ENCODE results near the gene ANKRD10.
A peak's percentile ranks its signal among the peaks of the same experiment; 100 is the strongest.

ANKRD10 gene

DNA sequence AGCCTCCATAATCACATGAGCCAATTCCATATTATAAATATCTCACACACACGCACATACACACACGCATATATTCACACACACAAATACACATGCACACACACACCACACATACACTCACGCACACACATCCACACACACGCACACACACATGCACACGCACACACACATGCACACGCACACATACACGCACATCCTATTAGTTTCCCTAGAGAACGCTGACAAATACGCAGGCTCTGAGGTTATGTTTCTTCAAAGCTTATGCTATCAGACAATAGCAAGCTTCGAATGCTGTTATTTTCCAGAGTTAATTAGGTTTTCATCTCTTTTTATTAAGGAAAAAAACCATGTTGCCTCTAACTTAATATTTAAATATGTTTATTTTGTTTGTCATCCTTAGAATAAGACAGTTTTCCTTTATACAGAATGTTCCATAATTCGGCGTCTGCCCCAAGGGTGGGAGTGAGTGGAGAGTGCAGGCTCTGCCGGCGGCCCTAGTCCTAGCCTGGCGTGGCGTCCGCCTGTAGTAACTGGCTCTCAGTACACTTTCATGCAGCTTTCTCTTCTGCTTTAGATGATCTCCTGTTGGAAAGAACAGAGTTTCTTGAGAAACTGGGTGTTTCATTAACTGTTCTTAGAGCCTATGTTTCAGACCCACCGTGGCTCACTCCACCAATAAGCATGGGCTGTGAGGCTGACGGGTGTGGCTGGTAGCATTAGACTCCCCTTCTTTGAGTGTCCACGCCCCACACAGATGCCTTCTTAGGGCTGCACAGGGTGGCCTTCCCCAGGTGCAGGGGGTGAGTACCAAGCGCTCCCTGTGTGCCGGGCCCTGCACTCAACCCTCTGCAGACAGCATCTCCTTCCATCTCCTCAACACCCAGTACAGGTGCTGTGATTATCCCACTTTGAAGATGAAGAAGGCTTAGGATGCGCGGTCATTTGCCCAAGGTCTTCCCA lies 30.4 kb upstream of the ANKRD10 start:
- DNase-seq (ENCODE audit: low spot score) = no peak

- peak; percentile 57 for DNase-seq (ENCODE audit: low spot score)
These were observed 29.5 kb upstream of the ANKRD10 start for GRCh38 chr13:110944121-110944967.

DNA sequence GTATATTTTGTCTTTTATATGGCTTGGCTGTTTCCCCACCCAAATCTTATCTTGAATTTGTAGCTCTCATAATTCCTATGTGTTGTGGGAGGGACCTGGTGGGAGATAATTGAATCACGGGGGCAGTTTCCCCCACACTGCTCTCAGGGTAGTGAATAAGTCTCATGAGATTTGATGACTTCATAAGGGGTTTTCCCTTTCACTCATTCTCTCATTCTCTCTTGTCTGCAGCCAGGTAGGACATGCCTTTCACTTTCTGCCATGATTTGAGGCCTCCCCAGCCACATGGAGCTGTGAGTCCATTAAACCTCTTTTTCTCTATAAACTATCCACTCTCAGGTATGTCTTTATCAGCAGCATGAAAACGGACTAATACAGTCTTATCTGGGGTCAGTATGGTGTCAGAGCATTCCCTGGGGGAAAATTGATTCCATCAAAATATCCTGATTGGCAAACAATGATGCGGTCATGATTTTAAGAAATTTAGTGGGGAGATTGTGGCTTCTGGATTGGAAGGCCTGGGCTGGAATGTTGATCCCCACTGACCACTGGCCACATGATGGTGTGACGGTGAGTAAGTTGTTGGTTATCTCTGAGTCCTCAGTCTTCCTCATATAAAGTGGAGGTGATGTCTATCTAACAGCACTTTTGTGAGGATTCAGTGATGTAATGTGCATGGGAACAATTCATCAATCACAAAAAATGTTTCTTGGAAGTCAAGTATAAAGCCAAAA lies 27.5 kb upstream of the ANKRD10 start:
- DNase-seq (ENCODE audit: low spot score) = no peak

GRCh38 chr13:110938662-110939421 lies 24.0 kb upstream of the ANKRD10 start:
- no peak for DNase-seq (ENCODE audit: low spot score)

- DNase-seq (ENCODE audit: low spot score) = no peak
These were observed 22.8 kb upstream of the ANKRD10 start for GRCh38 chr13:110937511-110938285.

DNA sequence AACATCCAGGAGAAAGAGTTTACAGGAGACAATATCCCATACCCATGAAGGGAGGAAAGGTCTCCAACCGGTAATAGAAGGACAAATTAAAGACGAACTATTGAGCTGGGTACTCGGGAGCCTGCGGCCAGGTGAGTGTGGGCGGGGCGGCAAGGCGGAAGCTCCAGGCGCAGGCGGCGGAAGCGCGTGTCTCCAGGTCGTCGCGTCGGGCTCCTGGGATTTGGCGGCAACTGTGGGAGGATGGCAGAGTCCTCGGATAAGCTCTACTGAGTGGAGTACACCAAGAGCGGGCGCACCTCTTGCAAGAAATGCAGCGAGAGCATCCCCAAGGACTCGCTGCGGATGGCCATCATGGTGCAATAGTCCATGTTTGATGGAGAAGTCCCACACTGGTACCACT lies 21.6 kb upstream of the ANKRD10 start:
- DNase-seq (ENCODE audit: low spot score) = no peak

DNA sequence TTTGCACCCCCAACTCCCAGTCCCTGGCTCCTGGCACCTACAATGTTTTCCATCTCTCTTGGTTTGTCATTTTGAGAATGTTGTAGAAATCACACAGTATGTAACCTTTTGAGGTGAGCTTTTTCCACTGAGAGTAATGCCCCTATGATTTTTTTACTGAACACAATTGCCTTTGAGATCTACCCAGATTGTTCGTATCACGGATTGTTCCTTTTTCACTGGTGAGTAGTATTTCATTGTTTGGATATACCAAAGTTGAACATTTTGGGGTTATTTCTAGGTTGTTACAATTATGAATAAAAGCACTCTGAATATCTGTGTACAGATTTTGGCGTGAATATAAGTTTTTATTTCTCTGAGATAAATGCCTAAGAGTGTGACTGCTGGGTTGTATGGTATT lies 17.7 kb upstream of the ANKRD10 start:
- DNase-seq (ENCODE audit: low spot score) = no peak

DNA sequence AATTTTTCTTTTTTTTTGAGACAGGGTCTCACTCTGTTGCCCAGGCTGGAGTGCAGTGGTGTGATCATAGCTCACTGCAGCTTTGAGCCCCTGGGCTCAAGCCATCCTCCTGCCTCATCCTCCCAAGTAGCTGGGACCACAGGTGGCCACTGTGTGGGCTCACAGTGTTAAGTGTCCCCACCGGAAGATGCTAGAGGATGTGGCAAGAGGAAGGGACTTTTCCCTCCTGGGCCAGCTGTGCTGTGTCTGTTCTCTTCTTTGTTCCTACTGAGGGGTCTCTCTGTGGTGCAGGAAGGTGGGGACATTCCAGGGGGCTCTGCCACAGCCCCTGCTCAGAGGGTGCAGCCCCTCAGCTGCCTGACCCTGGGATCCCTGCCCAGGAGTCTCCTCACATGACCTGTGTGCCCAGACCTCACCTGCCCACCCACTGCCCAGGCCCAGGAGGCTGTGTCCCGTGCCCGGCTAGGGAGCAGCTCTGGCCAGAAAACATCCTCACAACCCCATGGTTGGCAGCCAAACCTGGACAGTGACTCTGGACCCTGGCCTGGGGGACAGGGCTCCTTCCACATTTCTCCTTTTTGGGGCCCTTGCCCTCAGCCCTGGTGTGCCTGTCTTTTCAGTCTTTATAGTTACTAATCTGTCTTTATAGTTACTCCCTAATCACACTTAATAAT lies 14.4 kb upstream of the ANKRD10 start:
- no peak for DNase-seq (ENCODE audit: low spot score)

- DNase-seq (ENCODE audit: low spot score) = no peak
These were observed 10.2 kb upstream of the ANKRD10 start for GRCh38 chr13:110925023-110925612.

DNA sequence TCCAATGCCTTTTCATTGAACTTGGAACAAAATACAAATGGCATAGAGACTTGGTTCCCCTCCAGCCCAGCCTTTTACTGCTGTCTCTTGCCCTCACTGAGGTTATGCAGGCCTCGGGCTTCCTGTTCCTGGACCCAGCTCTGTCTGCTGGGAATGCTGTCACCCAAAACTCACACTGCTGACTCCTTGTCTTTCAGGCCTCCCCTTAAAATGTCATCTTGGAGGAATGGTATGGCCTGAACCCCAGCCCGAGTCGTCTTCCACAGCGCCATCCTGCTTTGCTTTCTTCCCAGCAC lies 9.7 kb upstream of the ANKRD10 start:
- DNase-seq (ENCODE audit: low spot score) = no peak

- DNase-seq (ENCODE audit: low spot score) = no peak
These were observed 9.1 kb upstream of the ANKRD10 start for GRCh38 chr13:110923777-110924638.

GRCh38 chr13:110923086-110923485 lies 8.2 kb upstream of the ANKRD10 start:
- DNase-seq (ENCODE audit: low spot score) = no peak

DNA sequence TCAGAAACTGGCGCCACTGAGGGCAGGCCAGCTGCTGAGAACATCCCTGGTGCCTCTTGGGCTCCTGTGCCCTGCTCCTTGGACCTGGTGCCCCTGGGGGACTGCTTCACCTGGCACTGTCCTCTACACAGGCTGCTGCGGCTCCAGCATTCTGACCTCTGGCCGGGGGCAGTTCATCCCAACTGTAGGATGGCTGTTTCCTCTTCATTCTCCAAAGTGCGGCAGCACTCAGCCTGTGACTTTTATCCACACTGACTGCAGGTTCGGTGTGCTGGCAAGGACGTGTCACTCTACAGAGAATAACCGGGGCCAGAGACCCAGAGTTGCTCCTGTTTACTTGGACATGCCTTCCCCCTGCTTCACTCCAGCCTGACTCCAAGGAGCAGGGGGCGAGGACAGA lies 7.6 kb upstream of the ANKRD10 start:
- no peak for DNase-seq (ENCODE audit: low spot score)

- DNase-seq (ENCODE audit: low spot score) = no peak
These were observed 6.8 kb upstream of the ANKRD10 start for GRCh38 chr13:110921695-110922094.

DNA sequence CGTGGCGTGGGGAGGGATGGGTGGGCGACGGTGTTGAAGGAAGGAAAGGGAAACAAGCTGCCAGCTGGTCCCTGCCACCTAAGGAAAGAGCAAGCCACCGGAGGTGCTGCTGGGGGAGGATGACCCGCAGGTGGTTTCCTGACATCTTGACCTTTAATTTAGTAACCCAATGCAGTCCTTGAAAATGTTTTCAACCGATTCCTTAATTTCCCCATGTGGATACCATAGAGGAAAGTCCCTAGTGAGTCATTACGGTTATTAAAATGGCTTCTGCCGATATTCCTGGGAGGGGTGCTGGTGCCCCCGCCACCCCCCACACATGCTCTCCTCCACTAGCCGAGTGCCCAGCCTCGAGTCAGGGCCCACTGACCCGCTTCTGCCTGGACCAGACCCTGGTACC lies 6.3 kb upstream of the ANKRD10 start:
- DNase-seq (ENCODE audit: low spot score) = no peak

DNA sequence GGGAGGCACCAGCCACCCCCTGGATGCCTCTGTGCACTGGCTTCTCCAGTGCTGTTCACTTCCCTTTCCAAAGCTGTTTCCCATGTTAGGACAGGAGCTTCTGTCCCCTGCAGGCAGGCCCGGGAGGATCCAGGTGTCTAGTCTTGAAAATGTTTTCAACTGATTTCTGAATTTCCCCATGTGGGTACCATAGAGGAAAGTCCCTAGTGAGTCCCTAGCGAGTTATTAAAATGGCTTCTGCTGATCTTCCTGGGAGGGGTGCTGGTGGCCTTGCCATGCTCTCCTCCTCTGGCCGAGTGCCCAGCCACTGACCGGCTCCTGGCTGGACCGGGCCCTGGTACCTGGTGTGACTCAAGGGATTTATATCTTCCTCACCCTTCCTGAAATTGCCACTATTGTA lies 5.2 kb upstream of the ANKRD10 start:
- no peak for DNase-seq (ENCODE audit: low spot score)

GRCh38 chr13:110916301-110917142 lies 1.7 kb upstream of the ANKRD10 start:
- DNase-seq (ENCODE audit: low spot score) = no peak

DNA sequence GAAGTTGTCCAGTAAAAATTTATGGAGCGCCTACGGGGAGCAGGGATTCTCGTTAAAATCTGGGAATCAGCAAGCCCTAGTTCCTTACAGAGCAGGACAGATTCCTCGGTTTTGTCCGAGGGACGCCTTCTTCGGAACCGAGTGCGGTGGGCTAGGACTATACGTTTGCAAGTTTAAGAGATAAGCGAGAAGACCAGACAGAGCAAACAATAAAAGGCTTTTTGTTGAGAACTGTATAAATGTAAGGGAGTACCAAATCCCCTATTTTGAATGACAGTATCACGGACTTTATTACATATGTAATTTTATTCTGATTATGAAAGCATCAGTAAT lies 971 bp upstream of the ANKRD10 start:
- DNase-seq (ENCODE audit: low spot score) = no peak
